Lung (tissue), 12 donors: ENCODE data around the gene NADK2. TPM values are rescaled to one million over a fixed set of nuclear protein-coding genes. Genes with fewer than 3 reads are reported as not detected.

Experiments
- ATAC-seq: fragments of 200-7000 bp; cut with Tn5 transposase; one replicate; pipeline ENCODE4 v1.9.1; 2020; ENCODE audit warnings: moderate number of reproducible peaks; ENCODE audit not compliant: insufficient read depth, low FRiP score
- DNase-seq, 3 donors: peaks; one replicate each; pipeline ENCODE4 v3.0.0-alpha.2; 2013 to 2017
- H3K27ac ChIP-seq, 2 donors: one replicate each; pipeline ENCODE4 v1.5.1; 2013; ENCODE audit warnings: mild to moderate bottlenecking in 2 of 2, moderate library complexity in 2 of 2, control low read depth in 1 of 2, inconsistent platforms in 1 of 2, low read depth in 1 of 2, low read length in 1 of 2
- H3K27me3 ChIP-seq, 3 donors: one replicate each; pipeline ENCODE4 v1.5.1; 2013; ENCODE audit warnings: low read length in 2 of 3; ENCODE audit not compliant: control insufficient read depth in 3 of 3, insufficient read depth in 3 of 3
- H3K36me3 ChIP-seq, 4 donors: one replicate each; pipeline ENCODE4 v1.5.1; 2013; ENCODE audit warnings: low read length in 4 of 4, mild to moderate bottlenecking in 1 of 4, moderate library complexity in 1 of 4; ENCODE audit not compliant: control insufficient read depth in 4 of 4, insufficient read depth in 4 of 4
- H3K4me1 ChIP-seq, 5 donors: one replicate each; pipeline ENCODE4 v1.5.1; 2013; ENCODE audit warnings: low read length in 5 of 5, mild to moderate bottlenecking in 2 of 5, moderate library complexity in 1 of 5; ENCODE audit not compliant: control insufficient read depth in 5 of 5, insufficient read depth in 5 of 5
- H3K4me3 ChIP-seq: one replicate; pipeline ENCODE4 v1.5.1; 2013; ENCODE audit warnings: mild to moderate bottlenecking, control low read depth, moderate library complexity
- H3K9ac ChIP-seq, 2 donors: one replicate each; pipeline ENCODE4 v1.5.1; 2013; ENCODE audit warnings: low read length in 2 of 2, control low read depth in 1 of 2; ENCODE audit not compliant: insufficient read depth in 1 of 2
- H3K9me3 ChIP-seq, 4 donors: one replicate each; pipeline ENCODE4 v1.5.1; 2013; ENCODE audit warnings: low read length in 3 of 4, mild to moderate bottlenecking in 1 of 4, moderate library complexity in 1 of 4; ENCODE audit not compliant: control insufficient read depth in 4 of 4, insufficient read depth in 3 of 4
- WGBS, 2 donors: extraction: QIAGEN DNeasy Blood & Tissue Kit; methylation state at CpG; one replicate each; pipeline ENCODE4 v1.1.7; 2013; 5-methylcytosine and 5-hydroxymethylcytosine counted together
- polyA plus RNA-seq, 2 donors: library from polyadenylated mRNA; stranded (reverse); fragments of 200-250 nt; gene quantifications; one replicate each; pipeline ENCODE4 v1.2.1, GENCODE V29; 2013
- total RNA-seq, 2 donors: library from RNA; depleted of rRNA in 1 of 2; stranded (reverse); fragments of >200 nt in 1 of 2; gene quantifications; one replicate each; pipeline ENCODE4 v1.2.1, GENCODE V29; 2014 to 2021
- TF ChIP-seq, protein P1 (sequence below): IDR thresholded peaks from 2 replicates; pipeline ENCODE4 v1.5.1; 2012; ENCODE audit warnings: mild to moderate bottlenecking; ENCODE audit errors: control extremely low read depth, extremely low read depth
- donor health status: control.
- donor health status: control.
- donor health status: Bipolar disorder and iron deficiency.
- donor health status: healthy.
- donor health status: DM: yes; HTN: yes; CAD: no.

NADK2 gene
- total and polyA plus RNA-seq, 4 donors: 8.4 to 37.9 (median 16.2) TPM

DNA sequence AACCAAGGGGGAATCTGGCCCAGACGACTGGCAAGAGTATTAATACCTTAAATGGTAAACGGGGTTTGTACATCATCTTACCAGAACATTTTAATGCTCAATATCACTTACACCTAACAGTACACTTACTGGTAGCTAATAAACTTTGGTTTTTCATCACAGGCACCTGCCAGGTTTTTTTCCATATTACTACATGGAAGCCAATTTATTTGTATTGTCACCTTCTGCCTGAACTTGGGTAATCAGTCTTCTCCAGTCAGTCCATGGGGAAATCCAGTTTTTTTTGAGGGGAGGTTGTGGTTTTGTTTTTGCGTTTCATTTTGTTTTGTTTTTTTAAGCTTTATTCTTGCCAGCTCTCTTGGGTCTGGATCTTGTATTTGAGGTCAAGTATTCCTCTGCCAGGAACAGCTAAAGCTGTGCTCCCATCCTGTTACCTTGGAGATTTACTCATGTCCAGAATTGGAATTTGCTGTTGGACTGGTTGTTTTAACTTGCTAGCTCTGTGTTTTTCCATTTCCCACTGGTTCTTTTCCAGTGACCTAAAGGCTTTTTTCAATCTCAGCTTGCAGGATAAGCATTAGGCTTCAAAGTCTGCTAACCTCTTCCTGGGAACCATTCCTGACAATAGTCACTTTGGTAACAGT, 11.1 kb upstream of the NADK2 start:
- 73 to 82% methylated on average over 3 of the region's 3 CpGs for WGBS, 2 donors
- ATAC-seq (no peak), DNase-seq (no peak)
- H3K9me3 ChIP-seq: no peaks in the 10 kb centered on the region
- no peak overlapping the region for H3K9ac ChIP-seq
- no peaks in the 10 kb centered on the region for H3K27me3 ChIP-seq
- H3K36me3 ChIP-seq: no peaks in the 10 kb centered on the region
- H3K27ac ChIP-seq: no peak overlapping the region
- H3K4me1 ChIP-seq: no peaks in the 10 kb centered on the region
- H3K4me3 ChIP-seq: no peak overlapping the region
- TF ChIP-seq, protein P1, sequence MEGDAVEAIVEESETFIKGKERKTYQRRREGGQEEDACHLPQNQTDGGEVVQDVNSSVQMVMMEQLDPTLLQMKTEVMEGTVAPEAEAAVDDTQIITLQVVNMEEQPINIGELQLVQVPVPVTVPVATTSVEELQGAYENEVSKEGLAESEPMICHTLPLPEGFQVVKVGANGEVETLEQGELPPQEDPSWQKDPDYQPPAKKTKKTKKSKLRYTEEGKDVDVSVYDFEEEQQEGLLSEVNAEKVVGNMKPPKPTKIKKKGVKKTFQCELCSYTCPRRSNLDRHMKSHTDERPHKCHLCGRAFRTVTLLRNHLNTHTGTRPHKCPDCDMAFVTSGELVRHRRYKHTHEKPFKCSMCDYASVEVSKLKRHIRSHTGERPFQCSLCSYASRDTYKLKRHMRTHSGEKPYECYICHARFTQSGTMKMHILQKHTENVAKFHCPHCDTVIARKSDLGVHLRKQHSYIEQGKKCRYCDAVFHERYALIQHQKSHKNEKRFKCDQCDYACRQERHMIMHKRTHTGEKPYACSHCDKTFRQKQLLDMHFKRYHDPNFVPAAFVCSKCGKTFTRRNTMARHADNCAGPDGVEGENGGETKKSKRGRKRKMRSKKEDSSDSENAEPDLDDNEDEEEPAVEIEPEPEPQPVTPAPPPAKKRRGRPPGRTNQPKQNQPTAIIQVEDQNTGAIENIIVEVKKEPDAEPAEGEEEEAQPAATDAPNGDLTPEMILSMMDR: no peak

DNA sequence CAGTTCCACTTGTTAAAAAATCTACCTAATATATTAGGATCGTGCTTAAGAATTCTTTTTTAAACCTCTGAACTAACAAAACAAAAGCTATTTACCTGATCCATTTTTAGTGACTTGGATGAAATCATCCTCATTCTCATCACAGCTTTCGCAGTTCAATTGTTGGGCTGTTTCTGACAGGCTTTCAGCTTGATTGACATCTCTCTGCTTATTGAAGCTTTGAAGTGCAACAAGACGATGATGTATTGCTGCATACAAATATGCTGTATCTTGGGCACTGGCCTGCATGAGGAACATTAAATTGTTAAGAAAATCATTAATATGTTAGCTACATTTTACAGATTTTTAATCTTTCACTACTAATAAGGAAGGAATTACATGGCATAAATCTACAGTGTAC, 9.5 kb upstream of the NADK2 start:
- DNase-seq: no peak
- no peak overlapping the region for H3K9ac ChIP-seq
- no peaks in the 10 kb centered on the region for H3K4me1 ChIP-seq
- ATAC-seq: no peak
- no peaks in the 10 kb centered on the region for H3K36me3 ChIP-seq
- H3K27ac ChIP-seq: no peak overlapping the region
- no peaks in the 10 kb centered on the region for H3K9me3 ChIP-seq
- H3K27me3 ChIP-seq: no peaks in the 10 kb centered on the region
- TF ChIP-seq, protein P1: no peak
- WGBS, 2 donors: 90 to 92% methylated on average over 3 of the region's 3 CpGs
- no peak overlapping the region for H3K4me3 ChIP-seq

DNA sequence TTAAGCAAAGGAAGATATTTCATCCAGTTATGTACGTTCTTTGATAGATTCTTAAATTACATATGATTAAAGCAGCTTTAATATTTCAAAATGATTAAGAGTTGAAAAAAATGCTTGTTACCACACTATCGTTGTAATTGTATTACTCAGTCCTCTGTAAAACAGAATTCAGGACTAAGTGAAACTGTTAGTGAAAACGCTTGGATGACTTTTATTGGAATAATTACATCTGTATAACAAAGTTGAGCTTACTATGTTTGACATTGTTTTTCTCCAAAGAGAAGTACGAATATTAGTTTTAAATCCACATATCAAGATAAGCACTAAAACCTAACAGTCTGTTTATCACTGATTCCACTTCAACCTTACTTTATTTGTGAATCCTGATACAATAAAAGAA, 8.7 kb upstream of the NADK2 start:
- DNase-seq: no peak
- Histone ChIP-seq H3K4me3 (no peak overlapping the region), H3K4me1 (no peaks in the 10 kb centered on the region), H3K27me3 (no peaks in the 10 kb centered on the region), H3K27ac (no peak overlapping the region), H3K9ac (no peak overlapping the region), H3K9me3 (no peaks in the 10 kb centered on the region), H3K36me3 (no peaks in the 10 kb centered on the region)
- TF ChIP-seq, protein P1: no peak
- no peak for ATAC-seq
- 90 to 96% methylated on average over 4 of the region's 4 CpGs for WGBS, 2 donors
